PC-3 (cell line): ENCODE measurements around the gene EPHB1. TPM values are rescaled to one million over a fixed set of nuclear protein-coding genes. Genes with fewer than 3 reads are reported as not detected.
A peak's percentile ranks its signal among the peaks of the same experiment; 100 is the strongest.

Experiments used
- ATAC-seq: fragments of 200-7000 bp; cut with Tn5 transposase; 2 replicates; pipeline ENCODE4 v1.9.1; 2020; ENCODE audit warnings: mild to moderate bottlenecking, moderate library complexity
- BruUV-seq: library from RNA; stranded (reverse); fragments of 400-500 nt; replicated peaks from 2 replicates; lab custom pipeline; 2021; lab: Mats Ljungman, UMichigan
- CTCF ChIA-PET: fragments of 300-600 bp; sonication (Branson Sonifier 250); formaldehyde crosslinking; loops from one replicate; lab custom pipeline; 2022; ENCODE audit warnings: antibody characterized with exemption; lab: Charles Lee
- POLR2A ChIA-PET: fragments of 300-600 bp; sonication (Branson Sonifier 250); formaldehyde crosslinking; loops from one replicate; lab custom pipeline; 2022; ENCODE audit warnings: antibody characterized with exemption; ENCODE audit not compliant: unreplicated experiment; lab: Charles Lee
- DNase-seq: peaks from one replicate; pipeline ENCODE4 v3.0.0-alpha.2; 2015
- H2AFZ ChIP-seq: fragments of 300-600 bp; sonication (generic); 2 replicates; pipeline ENCODE4 v1.6.0; 2016; ENCODE audit warnings: antibody characterized with exemption, low read length
- H3F3A ChIP-seq: fragments of 300-600 bp; sonication (generic); one replicate; pipeline ENCODE4 v1.6.0; 2017; ENCODE audit warnings: antibody characterized with exemption, low read length, control low read depth, mild to moderate bottlenecking; ENCODE audit not compliant: unreplicated experiment
- H3K27ac ChIP-seq: fragments of 300-600 bp; sonication (generic); 2 replicates; pipeline ENCODE4 v1.5.1; 2016; ENCODE audit warnings: mild to moderate bottlenecking, low read length
- H3K27me3 ChIP-seq: fragments of 300-600 bp; sonication (generic); 2 replicates; pipeline ENCODE4 v1.6.1; 2016; ENCODE audit warnings: low read length, mixed read lengths
- H3K36me3 ChIP-seq: fragments of 300-600 bp; sonication (generic); 2 replicates; pipeline ENCODE4 v1.6.1; 2016; ENCODE audit warnings: low read depth, mixed run types, low read length, mixed read lengths
- H3K4me1 ChIP-seq: fragments of 300-600 bp; sonication (generic); 2 replicates; pipeline ENCODE4 v1.5.1; 2016; ENCODE audit warnings: low read length; ENCODE audit not compliant: insufficient read depth
- H3K4me2 ChIP-seq: fragments of 300-600 bp; sonication (generic); 2 replicates; pipeline ENCODE4 v1.6.0; 2016; ENCODE audit warnings: low read length
- H3K4me3 ChIP-seq: fragments of 300-600 bp; sonication (generic); 2 replicates; pipeline ENCODE4 v1.5.1; 2016; ENCODE audit warnings: mild to moderate bottlenecking, low read length, mixed read lengths
- H3K79me2 ChIP-seq: fragments of 300-600 bp; sonication (generic); 2 replicates; pipeline ENCODE4 v1.6.1; 2017; ENCODE audit warnings: low read length, mixed read lengths
- H3K9ac ChIP-seq: fragments of 300-600 bp; sonication (generic); 2 replicates; pipeline ENCODE4 v1.6.0; 2016; ENCODE audit warnings: mild to moderate bottlenecking, low read length
- H3K9me2 ChIP-seq: fragments of 300-600 bp; sonication (generic); replicated peaks from 2 replicates; pipeline ENCODE4 v1.6.1; 2016; ENCODE audit warnings: mixed run types, low read length, mixed read lengths
- H3K9me3 ChIP-seq: fragments of 300-600 bp; sonication (generic); 2 replicates; pipeline ENCODE4 v1.6.1; 2016; ENCODE audit warnings: low read length, mixed read lengths
- H4K20me1 ChIP-seq: fragments of 300-600 bp; sonication (generic); 2 replicates; pipeline ENCODE4 v1.6.1; 2016; ENCODE audit warnings: low read length, mixed read lengths
- CTCF ChIP-seq: fragments of 300-600 bp; sonication (generic); conservative IDR thresholded peaks from 2 replicates; pipeline ENCODE4 v1.5.1; 2017; ENCODE audit warnings: antibody characterized with exemption, low read depth, mild to moderate bottlenecking, low read length
- EZH2 ChIP-seq: fragments of 300-600 bp; sonication (generic); IDR thresholded peaks from one replicate; pipeline ENCODE4 v1.6.1; 2017; ENCODE audit warnings: antibody characterized with exemption, mild to moderate bottlenecking, low read length; ENCODE audit not compliant: unreplicated experiment
- EZH2phosphoT487 ChIP-seq: fragments of 300-600 bp; sonication (generic); IDR thresholded peaks from 2 replicates; pipeline ENCODE4 v1.6.1; 2018; ENCODE audit warnings: mild to moderate bottlenecking, antibody characterized with exemption, low read length, borderline replicate concordance
- intact Hi-C: fragments of 100-400 bp; cut with micrococcal nuclease; formaldehyde crosslinking; loops from 2 replicates; pipeline ENCODE4 v1.9.0; 2023
- total RNA-seq: library from RNA; depleted of rRNA; stranded (reverse); fragments of >200 nt; gene quantifications from 2 replicates; pipeline ENCODE4 v1.2.3, GENCODE V29; 2014

Gene EPHB1
- total RNA-seq, 1 experiment from 2014 or later = 0.69 TPM

- H3K36me3 ChIP-seq = no peaks in the 10 kb centered on the region
- ChIA-PET POLR2A (no interaction called here), CTCF (no interaction called here)
- no peak for DNase-seq
- no peak overlapping the region for H3K4me3 ChIP-seq
- H3K9me2 ChIP-seq = no peaks in the 10 kb centered on the region
- H3K9ac ChIP-seq = no peak overlapping the region
- TF ChIP-seq CTCF = no peak
- TF ChIP-seq EZH2 = no peak
- TF ChIP-seq EZH2phosphoT487 = no peak
- H3K27me3 ChIP-seq = no peaks in the 10 kb centered on the region
- no TSS peak for BruUV-seq
- 0 out of 2 replicates have a peak, but pooled peaks cover 5% of the 10 kb centered on the region for H3K4me1 ChIP-seq
- H2AFZ ChIP-seq = no peak overlapping the region
- no peak overlapping the region for H3K4me2 ChIP-seq
- no peaks in the 10 kb centered on the region for H3K9me3 ChIP-seq
- no peak for ATAC-seq
- intact Hi-C loops = no loop called here
- H3K27ac ChIP-seq = no peak overlapping the region
- H3K79me2 ChIP-seq = no peaks in the 10 kb centered on the region
- H4K20me1 ChIP-seq = no peaks in the 10 kb centered on the region
- no peaks in the 10 kb centered on the region for H3F3A ChIP-seq
Measured at GRCh38 chr3:134938029-134938525, 143.0 kb downstream of the EPHB1 start.

- no peaks in the 10 kb centered on the region for H4K20me1 ChIP-seq
- no peak for TF ChIP-seq EZH2
- no peak for TF ChIP-seq EZH2phosphoT487
- TF ChIP-seq CTCF = no peak
- no peak overlapping the region for H3K4me3 ChIP-seq
- H3K4me2 ChIP-seq = no peak overlapping the region
- ATAC-seq = no peak
- no peaks in the 10 kb centered on the region for H3F3A ChIP-seq
- DNase-seq = peak; percentile 31
- no peaks in the 10 kb centered on the region for H3K9me3 ChIP-seq
- 0 out of 2 replicates have a peak, but pooled peaks cover 5% of the 10 kb centered on the region for H3K4me1 ChIP-seq
- H3K27ac ChIP-seq = no peak overlapping the region
- intact Hi-C loops = no loop called here
- ChIA-PET CTCF (no interaction called here), POLR2A (no interaction called here)
- BruUV-seq = no TSS peak
- H3K79me2 ChIP-seq = no peaks in the 10 kb centered on the region
- no peaks in the 10 kb centered on the region for H3K27me3 ChIP-seq
- H3K9ac ChIP-seq = no peak overlapping the region
- H3K9me2 ChIP-seq = no peaks in the 10 kb centered on the region
- no peak overlapping the region for H2AFZ ChIP-seq
- no peaks in the 10 kb centered on the region for H3K36me3 ChIP-seq
Measured at GRCh38 chr3:134939978-134940377, 144.9 kb downstream of the EPHB1 start.

GRCh38 chr3:134941820-134942219 is 146.8 kb downstream of the EPHB1 start:
- H4K20me1 ChIP-seq = no peaks in the 10 kb centered on the region
- intact Hi-C loops = no loop called here
- no peaks in the 10 kb centered on the region for H3K9me2 ChIP-seq
- POLR2A ChIA-PET = no interaction called here
- no peak for ATAC-seq
- TF ChIP-seq EZH2 (no peak), EZH2phosphoT487 (no peak), CTCF (no peak)
- CTCF ChIA-PET = no interaction called here
- H3K36me3 ChIP-seq = no peaks in the 10 kb centered on the region
- no peak overlapping the region for H3K4me2 ChIP-seq
- no peak for DNase-seq
- H3K9me3 ChIP-seq = no peaks in the 10 kb centered on the region
- no peak overlapping the region for H2AFZ ChIP-seq
- H3K9ac ChIP-seq = no peak overlapping the region
- no peak overlapping the region for H3K4me3 ChIP-seq
- no peak overlapping the region for H3K27ac ChIP-seq
- no peaks in the 10 kb centered on the region for H3K79me2 ChIP-seq
- no peaks in the 10 kb centered on the region for H3F3A ChIP-seq
- H3K27me3 ChIP-seq = no peaks in the 10 kb centered on the region
- H3K4me1 ChIP-seq = 0 out of 2 replicates have a peak, but pooled peaks cover 5% of the 10 kb centered on the region
- no TSS peak for BruUV-seq
